ENCODE data around the gene PCBP4. TPM values are rescaled to one million over a fixed set of nuclear protein-coding genes. Genes with fewer than 3 reads are reported as not detected.
"Not testable (repeated sequence)": the region's sequence is repeated elsewhere in the genome, so short reads cannot be mapped to it uniquely, and the experiment has no call there.

Gene PCBP4
- total RNA-seq, 1 donor from 2014 or later, result 14.2 TPM

- DNase-seq (ENCODE audit: low spot score), result no peak
These were observed 27.3 kb upstream of the PCBP4 start for GRCh38 chr3:51994530-51994929.

DNA sequence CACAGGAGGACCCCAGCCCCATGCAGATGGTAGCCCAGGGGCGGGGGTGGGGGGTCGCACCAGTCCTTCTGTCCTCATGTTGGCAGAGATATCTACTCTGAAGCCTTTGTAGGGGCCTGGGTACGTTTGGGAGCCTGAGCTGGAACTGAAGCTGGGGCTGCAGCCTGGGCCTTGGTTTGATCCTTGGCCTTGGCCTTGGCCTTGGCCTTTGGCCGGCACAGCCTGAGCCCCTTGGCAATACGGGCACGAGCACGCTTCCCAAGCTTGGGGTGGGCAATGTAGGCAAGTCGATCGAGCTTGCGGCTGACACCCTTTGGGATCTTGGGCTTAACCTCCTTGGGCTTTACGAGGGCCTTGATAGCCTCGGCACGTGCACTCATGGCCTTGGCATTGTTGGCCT lies 26.4 kb upstream of the PCBP4 start:
- not testable (repeated sequence) for DNase-seq (ENCODE audit: low spot score)

DNA sequence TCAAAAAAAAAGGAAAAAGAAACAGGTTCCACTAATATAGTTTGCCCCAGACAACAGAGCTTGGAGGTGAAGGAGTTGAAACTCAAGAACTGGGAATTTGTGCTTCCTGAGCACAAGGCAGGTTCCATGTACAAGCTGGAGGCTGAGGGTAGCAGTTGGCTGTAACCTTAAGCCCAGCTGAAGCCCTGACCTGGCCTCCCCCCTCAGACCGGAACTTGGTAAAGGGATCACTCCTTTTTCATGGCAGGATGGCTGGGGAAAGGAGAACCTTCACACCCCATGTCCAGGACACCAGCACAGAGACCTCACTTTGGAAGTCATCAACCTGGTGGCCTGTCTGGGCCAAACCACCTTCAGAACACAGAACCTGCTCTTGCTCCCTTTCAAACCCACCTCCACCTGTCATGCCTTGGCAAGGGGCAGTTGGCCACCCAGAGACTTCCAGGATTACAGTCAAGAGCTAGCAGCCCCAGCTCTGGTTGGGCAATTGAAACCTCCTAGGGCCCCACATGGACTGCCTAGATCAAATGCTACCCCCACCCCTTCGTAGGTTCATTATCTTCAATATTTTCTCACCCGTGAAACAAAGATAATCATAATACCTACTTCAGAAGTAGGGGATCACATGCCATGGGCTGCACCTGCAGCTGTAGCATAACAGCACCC lies 24.9 kb upstream of the PCBP4 start:
- DNase-seq (ENCODE audit: low spot score), result no peak

GRCh38 chr3:51990501-51990971 lies 23.3 kb upstream of the PCBP4 start:
- DNase-seq (ENCODE audit: low spot score), result not testable (repeated sequence)

DNA sequence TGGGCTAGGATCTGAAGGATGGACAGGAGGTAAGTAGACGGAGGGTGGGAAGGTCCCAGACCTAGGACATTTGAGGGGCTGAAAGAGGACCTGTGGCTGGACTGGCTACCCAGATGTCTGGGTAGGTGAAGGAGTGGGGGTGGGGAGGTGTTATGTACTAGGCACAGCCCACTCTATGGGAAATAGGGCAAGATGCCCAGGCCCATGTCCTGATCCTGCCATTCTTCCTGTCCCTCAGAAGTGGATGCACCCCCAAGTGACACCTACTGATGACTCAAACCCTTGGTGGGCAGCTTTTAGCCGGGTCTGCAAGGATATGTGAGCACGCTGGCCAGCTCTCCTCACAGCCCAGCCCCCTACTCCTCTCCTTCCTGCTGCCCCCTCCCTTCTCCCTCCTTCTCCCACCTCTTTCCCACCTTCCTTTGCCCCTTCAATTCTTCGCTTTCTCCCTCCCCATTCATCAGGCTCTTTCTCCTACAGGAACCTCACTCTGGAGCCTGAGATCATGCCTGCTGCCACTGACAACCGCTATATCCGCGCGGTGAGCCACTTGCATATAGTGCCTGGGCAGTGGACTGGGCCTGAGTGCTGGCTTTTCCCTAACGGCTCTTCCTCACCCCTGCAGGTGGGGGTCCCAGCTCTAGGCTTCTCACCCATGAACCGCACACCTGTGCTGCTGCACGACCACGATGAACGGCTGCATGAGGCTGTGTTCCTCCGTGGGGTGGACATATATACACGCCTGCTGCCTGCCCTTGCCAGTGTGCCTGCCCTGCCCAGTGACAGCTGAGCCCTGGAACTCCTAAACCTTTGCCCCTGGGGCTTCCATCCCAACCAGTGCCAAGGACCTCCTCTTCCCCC lies 21.3 kb upstream of the PCBP4 start:
- DNase-seq (ENCODE audit: low spot score), result no peak

GRCh38 chr3:51987568-51987967 lies 20.3 kb upstream of the PCBP4 start:
- DNase-seq (ENCODE audit: low spot score), result no peak

DNA sequence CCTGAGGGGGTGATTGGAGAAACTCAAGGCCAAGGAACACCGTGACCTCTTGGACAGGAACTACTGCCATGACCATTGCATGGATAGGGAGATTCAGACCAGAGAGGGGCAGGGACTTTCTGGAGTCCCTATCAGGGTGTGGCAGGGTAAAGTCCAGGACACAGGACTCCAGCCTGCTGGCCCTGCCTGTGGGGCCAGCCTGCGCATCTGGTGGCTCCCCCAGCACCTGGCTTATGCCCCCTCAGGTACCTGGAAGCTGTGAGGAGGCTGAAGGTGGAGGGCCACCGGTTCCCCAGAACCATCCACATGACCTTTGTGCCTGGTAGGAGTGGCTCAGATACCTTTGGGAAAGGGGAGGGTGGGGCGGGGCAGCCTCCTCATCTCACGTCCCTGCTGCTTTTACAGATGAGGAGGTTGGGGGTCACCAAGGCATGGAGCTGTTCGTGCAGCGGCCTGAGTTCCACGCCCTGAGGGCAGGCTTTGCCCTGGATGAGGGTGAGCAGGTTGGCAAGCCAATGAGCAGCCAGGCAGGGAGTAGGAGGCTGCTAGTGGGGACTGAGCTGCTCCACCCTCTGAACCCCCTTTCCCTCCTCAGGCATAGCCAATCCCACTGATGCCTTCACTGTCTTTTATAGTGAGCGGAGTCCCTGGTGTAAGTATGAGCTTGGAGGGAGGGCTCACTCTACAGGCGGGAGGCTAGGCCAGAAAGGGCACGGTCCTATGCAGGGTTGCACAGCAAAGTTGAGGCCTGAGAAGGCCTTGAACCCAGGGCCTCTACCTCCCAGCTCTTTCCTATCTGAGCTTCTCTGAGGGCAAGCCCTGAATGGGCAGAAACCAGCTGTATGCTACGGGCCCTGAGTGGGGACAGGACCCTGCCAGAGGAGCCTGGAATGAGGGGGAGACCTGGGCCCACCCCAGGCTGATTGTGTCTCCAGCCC lies 19.0 kb upstream of the PCBP4 start:
- no peak for DNase-seq (ENCODE audit: low spot score)

DNA sequence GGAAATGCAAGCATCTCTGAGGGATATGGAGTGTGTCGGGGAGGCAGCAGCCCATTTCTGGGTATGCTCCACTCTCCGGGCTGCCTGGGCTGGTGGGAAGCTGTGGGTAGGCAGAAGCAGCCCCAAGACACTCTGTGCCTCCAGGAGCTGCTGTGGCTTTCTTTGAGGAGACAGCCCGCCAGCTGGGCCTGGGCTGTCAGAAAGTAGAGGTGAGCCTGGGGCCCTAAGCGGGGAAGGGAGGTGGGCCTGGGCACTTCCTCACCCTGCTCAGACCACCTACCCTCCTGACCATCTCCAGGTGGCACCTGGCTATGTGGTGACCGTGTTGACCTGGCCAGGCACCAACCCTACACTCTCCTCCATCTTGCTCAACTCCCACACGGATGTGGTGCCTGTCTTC lies 17.8 kb upstream of the PCBP4 start:
- no peak for DNase-seq (ENCODE audit: low spot score)

- no peak for DNase-seq (ENCODE audit: low spot score)
These were observed 17.0 kb upstream of the PCBP4 start for GRCh38 chr3:51984269-51984647.

DNA sequence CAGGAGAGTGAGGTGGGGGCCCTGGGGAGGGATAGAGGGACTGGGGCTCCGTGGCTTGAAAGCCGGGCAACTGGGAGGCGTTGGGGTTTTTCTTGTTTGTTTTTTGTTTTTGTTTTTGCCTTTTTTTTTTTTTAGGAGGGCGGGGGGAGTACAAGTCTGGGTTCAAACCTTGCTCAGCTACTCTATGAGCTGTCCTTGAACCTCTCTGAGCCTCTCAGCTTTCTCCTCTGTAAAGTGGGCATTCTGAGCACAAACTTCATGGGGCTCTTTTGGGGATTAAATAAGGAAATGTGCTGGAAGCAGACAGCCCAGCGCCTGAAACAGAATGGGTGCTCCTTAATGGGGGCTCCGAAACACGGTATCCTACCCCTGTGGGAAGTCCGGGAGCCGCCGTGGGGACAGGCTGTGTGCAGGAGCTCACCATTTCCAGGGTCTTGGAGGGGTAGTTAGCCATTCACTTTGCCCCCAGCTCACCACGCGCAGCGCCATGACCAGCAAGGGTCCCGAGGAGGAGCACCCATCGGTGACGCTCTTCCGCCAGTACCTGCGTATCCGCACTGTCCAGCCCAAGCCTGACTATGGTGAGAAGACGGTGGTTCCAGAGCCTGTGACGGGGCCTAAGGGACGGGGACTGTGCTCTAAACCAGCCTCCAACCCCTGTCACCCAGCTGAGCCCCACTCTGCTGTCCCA lies 16.5 kb upstream of the PCBP4 start:
- no peak for DNase-seq (ENCODE audit: low spot score)

DNA sequence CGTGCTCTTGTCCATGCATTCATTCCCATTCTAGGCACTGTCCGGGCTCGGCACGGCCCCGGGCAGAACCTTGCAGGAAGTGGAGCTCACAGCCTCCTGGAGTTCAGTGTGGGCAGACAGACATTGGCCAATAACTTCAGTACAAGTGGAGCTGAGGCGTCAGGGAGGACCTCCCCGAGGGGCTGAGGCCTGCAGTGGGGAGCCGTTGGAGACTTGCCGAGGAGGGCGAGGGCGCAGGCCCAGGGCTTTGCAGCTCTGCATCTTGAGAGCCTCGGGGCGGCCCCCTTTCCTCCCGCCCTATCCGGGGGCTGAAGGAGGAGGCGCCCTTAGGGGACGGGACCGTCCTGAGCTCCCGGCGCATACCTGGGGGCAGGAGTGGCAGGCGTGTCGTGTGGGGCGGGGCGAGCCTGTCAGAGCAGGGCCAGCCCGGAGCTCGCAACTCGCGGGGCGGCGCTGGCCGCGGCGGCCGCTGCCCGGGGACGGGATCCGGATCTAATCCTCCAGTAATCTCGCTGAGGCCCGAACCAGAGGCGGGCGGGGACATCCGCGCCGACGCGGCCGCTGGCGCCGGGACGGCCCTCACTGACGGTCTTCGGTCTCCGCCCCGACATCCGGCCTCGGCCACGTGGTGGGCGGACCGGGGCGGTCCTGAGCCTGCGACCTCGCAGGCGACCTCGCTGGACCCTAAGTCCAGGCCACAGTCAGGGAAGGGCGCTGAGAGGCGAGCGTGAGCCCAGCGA lies 15.8 kb upstream of the PCBP4 start, which contains the start of gene ACY1:
TSS of gene ACY1 (plus strand) at position 698 of the 740 bp plus-strand sequence. CDS start 530 bp downstream, outside the sequence.
- DNase-seq (ENCODE audit: low spot score), result peak; percentile 92

GRCh38 chr3:51982352-51982837 lies 15.1 kb upstream of the PCBP4 start:
- DNase-seq (ENCODE audit: low spot score), result no peak

DNA sequence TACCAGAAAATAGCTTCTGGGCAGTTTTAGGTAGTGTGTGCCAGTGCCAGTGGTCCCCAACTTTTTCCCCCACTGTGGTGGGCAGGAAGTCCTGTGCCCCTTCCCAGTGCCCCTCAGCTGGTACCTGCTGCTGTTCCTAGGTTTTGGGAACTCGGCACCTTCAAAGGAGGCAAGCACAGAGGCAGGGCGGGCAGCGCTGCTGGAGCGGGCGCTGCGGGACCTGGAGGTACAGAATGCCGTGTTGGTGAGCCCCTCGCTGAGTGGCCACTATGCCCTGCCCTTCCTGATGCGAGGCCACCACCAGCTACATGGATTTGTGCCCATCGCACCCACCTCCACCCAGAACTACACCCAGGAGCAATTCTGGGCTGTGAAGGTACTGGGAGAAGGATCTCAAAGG lies 13.0 kb upstream of the PCBP4 start:
- DNase-seq (ENCODE audit: low spot score), result no peak

GRCh38 chr3:51978143-51978502 lies 10.9 kb upstream of the PCBP4 start:
- no peak for DNase-seq (ENCODE audit: low spot score)

GRCh38 chr3:51977446-51978142 lies 10.3 kb upstream of the PCBP4 start:
- no peak for DNase-seq (ENCODE audit: low spot score)

GRCh38 chr3:51975852-51976549 lies 8.7 kb upstream of the PCBP4 start:
- peak; percentile 79 for DNase-seq (ENCODE audit: low spot score)

DNA sequence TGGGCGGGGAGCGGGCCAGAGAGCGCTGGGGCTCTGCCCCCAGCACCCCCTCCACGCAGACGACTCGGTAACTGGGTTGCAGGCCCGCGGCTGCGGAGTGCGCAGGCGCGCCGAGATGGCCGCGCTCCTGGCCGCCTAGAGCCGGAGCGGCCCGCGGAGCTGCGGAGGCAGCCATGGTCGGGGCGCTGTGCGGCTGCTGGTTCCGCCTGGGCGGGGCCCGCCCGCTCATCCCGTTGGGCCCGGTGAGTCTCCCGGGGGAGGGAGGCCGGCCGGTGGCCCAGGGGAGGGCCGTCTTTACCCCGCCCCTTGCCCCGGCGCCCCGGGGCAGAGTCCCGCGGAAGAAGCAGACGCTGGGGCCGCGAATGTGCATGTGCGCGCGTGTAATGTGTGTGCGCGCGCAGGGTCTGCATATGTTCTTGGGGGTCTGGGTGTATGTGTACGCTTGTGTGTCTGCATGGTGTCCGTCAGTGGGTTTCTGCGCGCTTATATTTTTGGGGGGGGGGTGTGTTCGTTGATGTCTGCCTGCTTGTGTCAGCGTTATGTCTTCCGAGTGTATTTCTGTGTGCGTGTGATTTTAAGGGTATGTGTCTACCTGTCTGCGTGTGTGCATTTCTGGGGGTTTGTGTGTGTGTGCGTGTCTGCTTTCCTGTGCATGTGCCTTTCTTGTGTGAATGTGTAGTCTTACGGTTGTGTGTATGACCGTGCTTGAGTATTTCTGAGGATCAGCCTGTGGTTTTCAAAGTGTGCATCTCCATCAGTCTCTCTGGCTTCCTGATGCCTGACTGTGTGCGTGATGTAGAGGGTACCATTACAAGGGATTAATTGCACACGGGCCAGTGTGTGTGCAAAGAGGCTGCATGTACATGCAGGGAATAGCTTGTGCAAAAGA lies 8.0 kb upstream of the PCBP4 start, which contains the start of gene ABHD14A:
TSS of gene ABHD14A (plus strand) at position 102 of the 889 bp plus-strand sequence. CDS start at position 174, 72 bp downstream.
- DNase-seq (ENCODE audit: low spot score), result peak; percentile 86

Measured in umbilical cord (tissue), 2 donors.